IMR-90 (cell line): ENCODE measurements around the gene ZNF446. TPM values are rescaled to one million over a fixed set of nuclear protein-coding genes. Genes with fewer than 3 reads are reported as not detected.

ENCODE experiments used
- ATAC-seq: fragments of 200-7000 bp; cut with Tn5 transposase; 2 replicates; pipeline ENCODE4 v1.9.1; 2020; ENCODE audit warnings: low read depth, mild to moderate bottlenecking, moderate library complexity
- BruUV-seq: library from RNA; stranded (reverse); fragments of 400-500 nt; replicated peaks from 2 replicates; lab custom pipeline; 2021; lab: Mats Ljungman, UMichigan
- CTCF ChIA-PET: fragments of 300-600 bp; formaldehyde crosslinking; extraction: SDS; loops from one replicate; lab custom pipeline; 2021; ENCODE audit warnings: antibody characterized with exemption; lab: Yijun Ruan, JAX
- POLR2A ChIA-PET: fragments of 300-600 bp; sonication (Branson Sonifier 250); formaldehyde crosslinking; loops from one replicate; lab custom pipeline; 2022; ENCODE audit warnings: antibody characterized with exemption; ENCODE audit not compliant: unreplicated experiment; lab: Charles Lee
- DNase-seq: peaks from one replicate; pipeline ENCODE4 v3.0.0; 2013
- H2AFZ ChIP-seq: replicated peaks from 2 replicates; pipeline ENCODE3; 2013; ENCODE audit warnings: low read length, mild to moderate bottlenecking; ENCODE audit not compliant: poor library complexity
- H2AK5ac ChIP-seq: 2 replicates; pipeline ENCODE4 v1.6.1; 2013; ENCODE audit warnings: low read depth, low read length, inconsistent platforms
- H2AK9ac ChIP-seq: replicated peaks from 2 replicates; pipeline ENCODE3; 2013; ENCODE audit warnings: mild to moderate bottlenecking, low read depth, low read length, moderate library complexity; ENCODE audit not compliant: poor library complexity
- H2BK120ac ChIP-seq: 2 replicates; pipeline ENCODE4 v1.6.1; 2013; ENCODE audit warnings: low read depth, low read length, inconsistent platforms
- H2BK15ac ChIP-seq: 3 replicates; pipeline ENCODE4 v1.6.1; 2013; ENCODE audit warnings: low read depth, low read length, inconsistent platforms
- H2BK20ac ChIP-seq: 2 replicates; pipeline ENCODE4 v1.6.1; 2013; ENCODE audit warnings: low read depth, mild to moderate bottlenecking, inconsistent platforms, low read length, moderate library complexity
- H2BK5ac ChIP-seq: 2 replicates; pipeline ENCODE4 v1.6.1; 2013; ENCODE audit warnings: mild to moderate bottlenecking, low read depth, low read length, inconsistent platforms; ENCODE audit not compliant: poor library complexity, severe bottlenecking
- H3K14ac ChIP-seq: replicated peaks from 2 replicates; pipeline ENCODE4 v1.6.1; 2013; ENCODE audit warnings: low read depth, low read length, inconsistent platforms
- H3K18ac ChIP-seq: 2 replicates; pipeline ENCODE4 v1.6.1; 2013; ENCODE audit warnings: low read depth, low read length, control low read depth
- H3K23ac ChIP-seq: 2 replicates; pipeline ENCODE4 v1.6.1; 2013; ENCODE audit warnings: low read depth, low read length, inconsistent platforms
- H3K27ac ChIP-seq: 2 replicates; pipeline ENCODE4 v1.5.1; 2013; ENCODE audit warnings: mild to moderate bottlenecking, control low read depth, low read length; ENCODE audit not compliant: insufficient read depth
- H3K27me3 ChIP-seq: 2 replicates; pipeline ENCODE4 v1.6.1; 2013; ENCODE audit warnings: low read length; ENCODE audit not compliant: control insufficient read depth, insufficient read depth
- H3K36me3 ChIP-seq: 2 replicates; pipeline ENCODE4 v1.6.1; 2013; ENCODE audit warnings: low read length, mixed read lengths; ENCODE audit not compliant: control insufficient read depth, insufficient read depth
- H3K4ac ChIP-seq: 2 replicates; pipeline ENCODE4 v1.6.1; 2013; ENCODE audit warnings: low read depth, low read length, inconsistent platforms
- H3K4me1 ChIP-seq: 2 replicates; pipeline ENCODE4 v1.6.1; 2013; ENCODE audit warnings: low read length, mixed read lengths; ENCODE audit not compliant: control insufficient read depth, insufficient read depth
- H3K4me2 ChIP-seq: 2 replicates; pipeline ENCODE4 v1.6.1; 2013; ENCODE audit warnings: low read depth, mild to moderate bottlenecking, control low read depth, low read length, moderate library complexity
- H3K4me3 ChIP-seq: 2 replicates; pipeline ENCODE4 v1.5.1; 2013; ENCODE audit warnings: low read depth, mild to moderate bottlenecking, control low read depth, low read length, moderate library complexity; ENCODE audit not compliant: insufficient read depth
- H3K56ac ChIP-seq: 2 replicates; pipeline ENCODE4 v1.6.1; 2013; ENCODE audit warnings: low read length, inconsistent platforms; ENCODE audit not compliant: insufficient read depth; ENCODE audit errors: extremely low read depth
- H3K79me1 ChIP-seq, 2 experiments: 2 replicates each; pipeline ENCODE4 v1.6.1; 2013; ENCODE audit warnings: low read length in 2 of 2, inconsistent platforms in 1 of 2, low read depth in 1 of 2
- H3K9ac ChIP-seq: 2 replicates; pipeline ENCODE4 v1.6.1; 2013; ENCODE audit warnings: low read depth, low read length, control low read depth
- H3K9me1 ChIP-seq: 2 replicates; pipeline ENCODE4 v1.6.1; 2013; ENCODE audit warnings: low read length, inconsistent platforms; ENCODE audit not compliant: insufficient read depth
- H3K9me3 ChIP-seq: 2 replicates; pipeline ENCODE4 v1.6.1; 2013; ENCODE audit warnings: low read length; ENCODE audit not compliant: control insufficient read depth, insufficient read depth
- H4K20me1 ChIP-seq: 2 replicates; pipeline ENCODE4 v1.6.1; 2013; ENCODE audit warnings: low read length, inconsistent platforms; ENCODE audit not compliant: insufficient read depth
- H4K5ac ChIP-seq: 2 replicates; pipeline ENCODE4 v1.6.1; 2013; ENCODE audit warnings: mild to moderate bottlenecking, low read depth, low read length, control low read depth
- H4K8ac ChIP-seq, 2 experiments: 2 replicates each; pipeline ENCODE4 v1.6.1; 2013; ENCODE audit warnings: low read depth in 2 of 2, low read length in 2 of 2, control low read depth in 1 of 2, inconsistent platforms in 1 of 2
- H4K91ac ChIP-seq: 2 replicates; pipeline ENCODE4 v1.6.1; 2013; ENCODE audit warnings: low read depth, low read length, inconsistent platforms; ENCODE audit not compliant: insufficient read depth
- CHD1 ChIP-seq: IDR thresholded peaks from 2 replicates; pipeline ENCODE4 v1.6.1; 2012; ENCODE audit warnings: low read depth, low read length, improper control_type of control experiment
- FOS ChIP-seq: fragments of 150-350 bp; IDR thresholded peaks from 2 replicates; pipeline ENCODE4 v1.6.1; 2016; ENCODE audit warnings: low read depth, low read length
- MAZ ChIP-seq: IDR thresholded peaks from 2 replicates; pipeline ENCODE4 v1.6.1; 2012; ENCODE audit warnings: low read depth, mild to moderate bottlenecking, low read length, improper control_type of control experiment, moderate library complexity, borderline replicate concordance
- MXI1 ChIP-seq: IDR thresholded peaks from 2 replicates; pipeline ENCODE4 v1.6.1; 2012; ENCODE audit warnings: low read depth, mild to moderate bottlenecking, low read length, moderate library complexity, borderline replicate concordance
- NFE2L2 ChIP-seq: fragments of 150-350 bp; IDR thresholded peaks from 2 replicates; pipeline ENCODE4 v1.6.1; 2016; ENCODE audit warnings: low read depth, mild to moderate bottlenecking, low read length
- POLR2A ChIP-seq: IDR thresholded peaks from 2 replicates; pipeline ENCODE4 v1.6.1; 2012; ENCODE audit warnings: mild to moderate bottlenecking, low read depth, low read length
- RAD21 ChIP-seq: IDR thresholded peaks from 2 replicates; pipeline ENCODE4 v1.6.1; 2012; ENCODE audit warnings: low read length, improper control_type of control experiment
- SMC3 ChIP-seq: fragments of 150-350 bp; IDR thresholded peaks from 2 replicates; pipeline ENCODE4 v1.6.1; 2016; ENCODE audit warnings: low read depth, mild to moderate bottlenecking, antibody characterized with exemption, low read length, moderate library complexity
- WGBS, 2 experiments: methylation state at CpG; one replicate each; pipeline versions ENCODE4 v1.1.5 to v1.1.7; 2013; ENCODE audit warnings: missing lambda C conversion rate in 2 of 2; ENCODE audit not compliant: insufficient read length in 1 of 2; ENCODE audit errors: extremely low coverage in 2 of 2; 5-methylcytosine and 5-hydroxymethylcytosine counted together
- dilution Hi-C: fragments of 300-500 bp; cut with HindIII; formaldehyde crosslinking; loops from one replicate; pipeline ENCODE4 v1.14.3; 2018; ENCODE audit warnings: low sequenced_read_pairs; ENCODE audit not compliant: unreplicated experiment
- in situ Hi-C: fragments of 300-500 bp; cut with MboI; formaldehyde crosslinking; loops from 3 replicates; pipeline ENCODE4 v1.14.3; 2019; ENCODE audit warnings: low sequenced_read_pairs, inconsistent platforms, mixed read lengths
- intact Hi-C: fragments of 100-400 bp; cut with micrococcal nuclease; formaldehyde crosslinking; loops from 2 replicates; pipeline ENCODE4 v1.10.0; 2022
- polyA plus RNA-seq, 3 experiments: library from polyadenylated mRNA; depleted of rRNA; stranded (reverse); fragments of >200 nt; gene quantifications; 2 replicates each; pipeline ENCODE4 v1.2.3, GENCODE V29; 2012; ENCODE audit warnings: low replicate concordance in 1 of 3
- total RNA-seq: library from RNA; depleted of rRNA; stranded (reverse); fragments of >200 nt; gene quantifications from 2 replicates; pipeline ENCODE4 v1.2.3, GENCODE V29; 2012
- TF ChIP-seq, protein P1 (sequence below): fragments of 150-350 bp; IDR thresholded peaks from 2 replicates; pipeline ENCODE4 v1.6.1; 2016; ENCODE audit warnings: low read depth, mild to moderate bottlenecking, low read length, moderate library complexity, borderline replicate concordance
- TF ChIP-seq, protein P2 (sequence below): conservative IDR thresholded peaks from 2 replicates; pipeline ENCODE4 v1.5.1; 2012; ENCODE audit warnings: mild to moderate bottlenecking, low read depth, low read length, improper control_type of control experiment

The ZNF446 gene
- total and polyA plus RNA-seq, 2 of the 4 experiments (the other 2 are of a cell fraction) = 4.8 to 6.9 TPM

DNA sequence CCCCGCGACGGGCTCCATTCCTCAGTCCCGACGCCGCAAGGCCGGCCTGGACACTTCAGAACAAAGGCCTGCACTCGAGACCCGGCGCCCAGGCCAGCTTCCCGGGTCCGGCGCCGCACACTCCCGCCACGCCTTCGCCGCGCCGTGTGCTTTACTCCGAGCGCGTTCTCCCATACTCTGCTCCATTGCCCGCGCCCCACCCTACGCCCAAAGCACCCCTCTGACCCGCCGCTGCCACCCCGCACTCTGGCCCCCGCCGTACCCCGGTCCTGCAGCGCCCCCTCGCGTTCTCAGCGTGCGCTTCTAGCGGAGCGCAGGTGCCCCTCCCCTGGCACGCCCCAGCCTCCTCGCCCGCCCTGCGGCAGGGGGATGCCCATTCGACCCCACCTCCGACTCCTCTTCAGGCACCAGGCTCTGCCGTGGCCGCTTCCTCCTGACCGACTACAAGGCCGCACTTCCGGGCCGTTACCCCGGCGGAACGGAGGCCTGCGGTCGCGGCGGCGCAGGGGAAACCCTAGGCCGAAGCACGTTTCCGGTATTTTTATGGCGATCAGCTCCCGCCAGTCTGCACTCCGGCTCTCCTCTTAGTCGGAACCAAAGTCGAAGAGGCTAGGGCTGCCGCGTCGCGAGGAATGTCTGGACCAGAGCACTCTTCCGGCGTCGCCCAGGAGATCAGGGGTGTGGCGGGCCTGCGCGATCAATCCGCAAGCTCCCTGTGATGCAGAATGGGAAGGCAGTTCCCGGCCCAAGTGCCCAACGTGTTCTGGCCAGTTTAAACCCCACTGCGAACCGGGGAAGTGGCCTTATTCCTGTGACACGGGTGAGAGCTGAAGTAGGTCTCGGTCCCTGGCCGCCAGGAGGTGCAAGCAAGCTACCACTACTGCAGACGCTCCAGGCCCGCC lies 43.5 kb downstream of the ZNF446 start, which contains the start of gene ZBTB45:
TSS of gene ZBTB45 (minus strand) at position 456 of the 902 bp plus-strand sequence. CDS start 2,137 bp downstream, outside the sequence.
- Histone ChIP-seq H2AK5ac (peak within 1 kb of the TSS; percentile 81), H3K27ac (peak within 1 kb of the TSS; percentile 93), H3K9me3 (no peaks in the 10 kb centered on the region), H3K56ac (peak within 1 kb of the TSS; percentile 80), H4K8ac (peak within 1 kb of the TSS; percentile 87 to 98), H2BK5ac (peak within 1 kb of the TSS; percentile 84), H4K5ac (peak within 1 kb of the TSS; percentile 87), H3K4me3 (peak within 1 kb of the TSS; percentile 69), H3K9ac (peak within 1 kb of the TSS; percentile 96), H3K23ac (peak within 1 kb of the TSS; percentile 68), H3K14ac (peak within 1 kb of the TSS; percentile 88), H3K79me1 (peaks cover 0 to 42% of the 10 kb centered on the region in 2 experiments; a peak in 3 of 4 replicates), H3K9me1 (peaks cover 11% of the 10 kb centered on the region), H3K18ac (peak within 1 kb of the TSS; percentile 67), H2BK20ac (no peak within 1 kb of the TSS), H3K27me3 (no peaks in the 10 kb centered on the region), H4K91ac (peak within 1 kb of the TSS; percentile 93), H3K4me1 (peaks cover 6% of the 10 kb centered on the region), H2AK9ac (peak within 1 kb of the TSS; percentile 98), H3K4ac (peak within 1 kb of the TSS; percentile 86), H3K36me3 (peaks cover 16% of the 10 kb centered on the region), H2BK15ac (no peak within 1 kb of the TSS), H3K4me2 (peak within 1 kb of the TSS; percentile 94), H4K20me1 (peaks cover 26% of the 10 kb centered on the region), H2BK120ac (peak within 1 kb of the TSS; percentile 42; the same call in 1 of the 2 replicates), H2AFZ (peak within 1 kb of the TSS; percentile 98)
- no TSS peak for BruUV-seq
- 3% methylated on average over 36 of the region's 87 CpGs; no CpG with 5 or more reads in 1 of the 2 experiments for WGBS, 2 experiments
- no peak for TF ChIP-seq CHD1
- TF ChIP-seq, protein P1, sequence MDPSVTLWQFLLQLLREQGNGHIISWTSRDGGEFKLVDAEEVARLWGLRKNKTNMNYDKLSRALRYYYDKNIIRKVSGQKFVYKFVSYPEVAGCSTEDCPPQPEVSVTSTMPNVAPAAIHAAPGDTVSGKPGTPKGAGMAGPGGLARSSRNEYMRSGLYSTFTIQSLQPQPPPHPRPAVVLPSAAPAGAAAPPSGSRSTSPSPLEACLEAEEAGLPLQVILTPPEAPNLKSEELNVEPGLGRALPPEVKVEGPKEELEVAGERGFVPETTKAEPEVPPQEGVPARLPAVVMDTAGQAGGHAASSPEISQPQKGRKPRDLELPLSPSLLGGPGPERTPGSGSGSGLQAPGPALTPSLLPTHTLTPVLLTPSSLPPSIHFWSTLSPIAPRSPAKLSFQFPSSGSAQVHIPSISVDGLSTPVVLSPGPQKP = no peak
- TF ChIP-seq NFE2L2 = no peak
- peak; percentile 95 for TF ChIP-seq MAZ
- TF ChIP-seq FOS = 0 out of 2 replicates have a peak, but pooled peaks have one; percentile 8
- TF ChIP-seq SMC3 = peak; percentile 58
- TF ChIP-seq RAD21 = peak; percentile 72
- TF ChIP-seq, protein P2, sequence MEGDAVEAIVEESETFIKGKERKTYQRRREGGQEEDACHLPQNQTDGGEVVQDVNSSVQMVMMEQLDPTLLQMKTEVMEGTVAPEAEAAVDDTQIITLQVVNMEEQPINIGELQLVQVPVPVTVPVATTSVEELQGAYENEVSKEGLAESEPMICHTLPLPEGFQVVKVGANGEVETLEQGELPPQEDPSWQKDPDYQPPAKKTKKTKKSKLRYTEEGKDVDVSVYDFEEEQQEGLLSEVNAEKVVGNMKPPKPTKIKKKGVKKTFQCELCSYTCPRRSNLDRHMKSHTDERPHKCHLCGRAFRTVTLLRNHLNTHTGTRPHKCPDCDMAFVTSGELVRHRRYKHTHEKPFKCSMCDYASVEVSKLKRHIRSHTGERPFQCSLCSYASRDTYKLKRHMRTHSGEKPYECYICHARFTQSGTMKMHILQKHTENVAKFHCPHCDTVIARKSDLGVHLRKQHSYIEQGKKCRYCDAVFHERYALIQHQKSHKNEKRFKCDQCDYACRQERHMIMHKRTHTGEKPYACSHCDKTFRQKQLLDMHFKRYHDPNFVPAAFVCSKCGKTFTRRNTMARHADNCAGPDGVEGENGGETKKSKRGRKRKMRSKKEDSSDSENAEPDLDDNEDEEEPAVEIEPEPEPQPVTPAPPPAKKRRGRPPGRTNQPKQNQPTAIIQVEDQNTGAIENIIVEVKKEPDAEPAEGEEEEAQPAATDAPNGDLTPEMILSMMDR = peak; percentile 73
- TF ChIP-seq POLR2A = peak; percentile 66; the same call in 1 of the 2 replicates
- peak; percentile 43; the same call in 1 of the 2 replicates for TF ChIP-seq MXI1
- DNase-seq (peak; percentile 96), ATAC-seq (peak; percentile 84)
- dilution Hi-C loops = no loop called here
- intact Hi-C loops = loop anchor here (1.0 to 5.0 kb wide), 3 partner anchors 20 to 212 kb away; partner anchors contain the start of genes ERVK3-1 and MZF1
- CTCF ChIA-PET = interaction anchor here (0.6 to 1.5 kb wide), 4 partner anchors 12 to 69 kb away, joined by 3 to 6 read pairs (median 4); partner anchors contain the start of genes TRIM28 and ZNF324B
- in situ Hi-C loops = no loop called here
- POLR2A ChIA-PET = interaction anchor here (1.5 kb wide), 1 partner anchor 24 kb away, joined by 6 read pairs; the partner anchor contains the start of gene TRIM28
